Fibroblast of lung (primary cell): ENCODE measurements around the gene TTC9B.

Experiments
- EZH2 ChIP-seq: IDR thresholded peaks from 2 replicates; pipeline ENCODE4 v1.5.1; 2012; ENCODE audit warnings: low read length, control low read depth, mild to moderate bottlenecking; ENCODE audit errors: missing control alignments
- TF ChIP-seq, protein P1 (sequence below), 2 donors: IDR thresholded peaks in 1 of 2; conservative IDR thresholded peaks in 1 of 2; 1 replicate in 1 of 2; 2 replicates in 1 of 2; pipeline ENCODE4 v1.5.1; 2011 to 2012; ENCODE audit warnings: low read length in 2 of 2, control low read depth in 1 of 2, inconsistent platforms in 1 of 2, low read depth in 1 of 2, mild to moderate bottlenecking in 1 of 2

- TF ChIP-seq, protein P1, sequence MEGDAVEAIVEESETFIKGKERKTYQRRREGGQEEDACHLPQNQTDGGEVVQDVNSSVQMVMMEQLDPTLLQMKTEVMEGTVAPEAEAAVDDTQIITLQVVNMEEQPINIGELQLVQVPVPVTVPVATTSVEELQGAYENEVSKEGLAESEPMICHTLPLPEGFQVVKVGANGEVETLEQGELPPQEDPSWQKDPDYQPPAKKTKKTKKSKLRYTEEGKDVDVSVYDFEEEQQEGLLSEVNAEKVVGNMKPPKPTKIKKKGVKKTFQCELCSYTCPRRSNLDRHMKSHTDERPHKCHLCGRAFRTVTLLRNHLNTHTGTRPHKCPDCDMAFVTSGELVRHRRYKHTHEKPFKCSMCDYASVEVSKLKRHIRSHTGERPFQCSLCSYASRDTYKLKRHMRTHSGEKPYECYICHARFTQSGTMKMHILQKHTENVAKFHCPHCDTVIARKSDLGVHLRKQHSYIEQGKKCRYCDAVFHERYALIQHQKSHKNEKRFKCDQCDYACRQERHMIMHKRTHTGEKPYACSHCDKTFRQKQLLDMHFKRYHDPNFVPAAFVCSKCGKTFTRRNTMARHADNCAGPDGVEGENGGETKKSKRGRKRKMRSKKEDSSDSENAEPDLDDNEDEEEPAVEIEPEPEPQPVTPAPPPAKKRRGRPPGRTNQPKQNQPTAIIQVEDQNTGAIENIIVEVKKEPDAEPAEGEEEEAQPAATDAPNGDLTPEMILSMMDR (conservative IDR thresholded peaks at IDR 0.05 in 1 of 2, IDR thresholded peaks at IDR 0.05 in 1 of 2; ENCODE audit: low read depth in 1 of 2, low read length in 2 of 2): no peak
- no peak for TF ChIP-seq EZH2
These were observed 39.4 kb downstream of the TTC9B start for GRCh38 chr19:40178756-40179155.
